HG03432 (cell line): ENCODE results near the gene ALDH1A3.

Experiments used
- ATAC-seq: cut with Tn5 transposase; IDR thresholded peaks from one replicate; pipeline ENCODE4 v1.9.1; 2021; ENCODE audit warnings: mild to moderate bottlenecking, moderate library complexity; ENCODE audit not compliant: unreplicated experiment

Gene ALDH1A3

GRCh38 chr15:100880897-100881242, 1.2 kb downstream of the ALDH1A3 start:
- no peak for ATAC-seq

- ATAC-seq, result no peak
Measured at GRCh38 chr15:100881573-100882336, 2.1 kb downstream of the ALDH1A3 start.

- ATAC-seq, result no peak
Measured at GRCh38 chr15:100885116-100885515, 5.5 kb downstream of the ALDH1A3 start.

- no peak for ATAC-seq
Measured at GRCh38 chr15:100885811-100886210, 6.2 kb downstream of the ALDH1A3 start.

- ATAC-seq, result no peak
Measured at GRCh38 chr15:100887211-100887913, 7.7 kb downstream of the ALDH1A3 start.

GRCh38 chr15:100889385-100890050, 9.9 kb downstream of the ALDH1A3 start:
- ATAC-seq, result no peak

- no peak for ATAC-seq
Measured at GRCh38 chr15:100890051-100890720, 10.6 kb downstream of the ALDH1A3 start.

- no peak for ATAC-seq
Measured at GRCh38 chr15:100890850-100891249, 11.2 kb downstream of the ALDH1A3 start.

- no peak for ATAC-seq
Measured at GRCh38 chr15:100891307-100892012, 11.8 kb downstream of the ALDH1A3 start.

- ATAC-seq, result no peak
Measured at GRCh38 chr15:100892013-100892355, 12.4 kb downstream of the ALDH1A3 start.

- ATAC-seq, result no peak
Measured at GRCh38 chr15:100893261-100893963, 13.8 kb downstream of the ALDH1A3 start.

- ATAC-seq, result no peak
Measured at GRCh38 chr15:100893964-100894295, 14.3 kb downstream of the ALDH1A3 start.

GRCh38 chr15:100895721-100896120, 16.1 kb downstream of the ALDH1A3 start:
- no peak for ATAC-seq

- no peak for ATAC-seq
Measured at GRCh38 chr15:100897221-100898151, 17.9 kb downstream of the ALDH1A3 start.

- no peak for ATAC-seq
Measured at GRCh38 chr15:100898152-100898490, 18.5 kb downstream of the ALDH1A3 start.

GRCh38 chr15:100898661-100899462, 19.2 kb downstream of the ALDH1A3 start:
- no peak for ATAC-seq

GRCh38 chr15:100899601-100900000, 20.0 kb downstream of the ALDH1A3 start:
- no peak for ATAC-seq

GRCh38 chr15:100900136-100900794, 20.6 kb downstream of the ALDH1A3 start:
- ATAC-seq, result no peak
